SH-SY5Y (cell line): ENCODE results near the gene TEAD3.

Source experiments
- GATA2 ChIP-seq: IDR thresholded peaks from 2 replicates; pipeline ENCODE4 v1.6.1; 2011; ENCODE audit warnings: mild to moderate bottlenecking, low read depth, low read length
- GATA3 ChIP-seq: IDR thresholded peaks from 2 replicates; pipeline ENCODE4 v1.6.1; 2011; ENCODE audit warnings: low read depth, mild to moderate bottlenecking, low read length, moderate library complexity

GRCh38 chr6:35508027-35508426 lies 11.1 kb upstream of the TEAD3 start:
- no peak for TF ChIP-seq GATA3
- TF ChIP-seq GATA2 = no peak
